ENCODE measurements around the gene CDH12.
"Not testable (repeated sequence)": the region's sequence is repeated elsewhere in the genome, so short reads cannot be mapped to it uniquely, and the experiment has no call there.

Gene CDH12

GRCh38 chr5:22250528-22250927, 602.6 kb downstream of the CDH12 start:
- DNase-seq: no peak

- DNase-seq: no peak
Measured at GRCh38 chr5:22249209-22249729, 603.9 kb downstream of the CDH12 start.

- no peak for DNase-seq
Measured at GRCh38 chr5:22245770-22246169, 607.4 kb downstream of the CDH12 start.

DNA sequence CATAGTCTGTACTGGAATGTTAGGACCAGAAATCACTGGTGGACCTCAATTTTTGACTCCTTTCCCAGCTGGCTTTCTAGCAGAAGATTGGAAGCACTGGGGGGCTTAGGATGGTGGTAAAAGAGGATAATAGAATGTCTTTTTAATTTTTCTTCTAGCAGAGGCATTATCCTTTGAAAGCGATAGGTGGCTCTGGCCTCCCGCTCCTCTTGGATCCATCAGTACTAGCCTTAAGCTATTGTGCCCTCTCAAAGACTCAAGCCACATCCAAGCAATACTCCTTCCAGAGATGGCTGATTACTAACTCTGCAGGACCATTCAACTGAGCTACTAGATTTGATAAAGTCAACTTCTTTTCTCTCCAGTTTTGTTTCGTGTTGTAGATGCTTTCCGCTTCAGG, 610.6 kb downstream of the CDH12 start:
- no peak for DNase-seq

DNA sequence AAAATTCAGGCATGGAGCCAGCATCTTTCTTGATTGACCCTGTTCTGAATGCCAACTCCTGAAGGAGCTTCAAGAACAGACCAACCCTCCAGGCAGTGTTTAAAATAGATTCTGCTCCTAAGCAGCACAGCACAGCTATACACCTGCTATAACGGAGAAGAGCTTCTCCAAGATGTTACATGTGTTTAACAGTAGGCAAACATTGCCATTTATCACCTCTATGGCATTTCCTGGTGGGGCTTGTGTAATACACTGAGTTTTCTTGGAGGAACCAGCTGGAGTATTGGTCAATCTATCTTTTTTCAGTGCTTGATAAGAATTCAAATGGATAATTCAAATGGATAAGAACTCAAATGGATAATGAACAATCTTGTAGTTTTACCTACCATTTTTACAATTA, 615.1 kb downstream of the CDH12 start:
- no peak for DNase-seq

GRCh38 chr5:22226423-22226822, 626.7 kb downstream of the CDH12 start:
- DNase-seq: no peak

- DNase-seq: no peak
Measured at GRCh38 chr5:22223079-22223478, 630.1 kb downstream of the CDH12 start.

DNA sequence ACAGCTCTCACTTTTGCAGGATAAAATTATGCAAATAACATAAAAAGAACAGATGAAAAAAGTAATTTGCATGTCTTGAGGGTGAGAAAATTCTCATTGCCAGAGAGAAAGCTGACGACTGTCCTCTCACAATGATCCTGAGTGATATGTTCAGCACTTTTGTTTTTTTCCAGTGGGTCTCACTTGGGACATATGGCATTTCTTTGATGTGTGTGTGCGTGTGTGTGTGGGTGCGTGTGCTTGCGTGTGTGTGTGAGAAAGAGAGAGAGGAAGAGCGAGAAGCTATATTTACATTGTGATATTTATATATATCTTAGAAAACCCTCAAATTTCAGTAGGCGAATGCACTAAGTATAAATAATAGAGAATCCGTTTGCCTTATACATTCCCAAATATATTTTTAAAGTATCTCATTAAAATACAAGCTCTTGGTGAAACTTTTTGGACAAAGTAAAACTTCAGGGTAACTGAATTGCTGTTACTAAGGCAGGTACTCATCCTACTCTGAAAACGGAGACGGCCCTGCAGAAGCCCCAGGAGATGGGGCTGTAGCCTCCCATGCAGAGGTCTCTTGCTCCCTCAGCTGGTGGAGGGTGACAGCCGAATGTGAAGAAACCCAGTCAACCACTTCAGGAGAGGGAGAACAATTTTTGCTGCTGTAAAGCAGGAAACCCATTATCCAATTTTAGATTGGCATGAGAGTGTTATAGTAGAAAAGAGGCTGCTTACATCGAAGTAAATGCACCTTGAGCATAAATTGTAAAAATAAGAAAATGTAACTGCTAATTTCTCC, 639.2 kb downstream of the CDH12 start:
- not testable (repeated sequence) for DNase-seq

DNA sequence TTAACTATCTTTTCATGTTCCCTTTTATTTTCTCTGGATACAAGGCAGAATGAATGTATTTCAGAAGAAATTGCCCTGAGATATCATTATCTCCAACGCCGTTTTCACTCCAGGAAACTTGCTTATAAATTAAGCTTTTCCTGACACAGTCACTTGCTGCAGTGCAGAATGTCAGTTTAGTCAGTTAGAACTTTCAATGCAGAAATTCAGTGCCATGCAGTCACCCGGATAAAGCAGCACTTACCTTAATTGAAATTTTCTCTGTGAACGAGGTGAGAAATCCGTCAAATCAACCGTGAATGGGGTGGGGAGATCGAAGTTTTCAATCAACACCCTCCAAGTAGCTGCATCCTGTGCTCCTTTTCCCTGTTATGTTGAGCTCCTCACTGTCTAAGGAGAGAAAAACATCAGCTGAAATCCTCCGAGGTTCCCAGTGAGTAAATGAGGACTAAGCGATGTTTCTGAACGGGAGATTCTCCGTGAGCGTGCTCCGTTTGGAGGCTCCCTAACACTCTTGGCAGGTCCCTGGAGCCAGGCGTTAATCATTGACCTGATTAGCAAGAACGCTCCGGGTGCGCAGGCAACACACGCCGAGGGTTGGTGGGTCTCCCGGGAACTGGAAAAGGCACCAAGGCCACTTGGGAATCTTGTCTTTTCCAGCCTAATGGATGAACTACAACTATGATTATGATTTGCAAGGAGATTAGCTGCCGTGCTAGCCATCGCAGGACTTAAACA, 640.7 kb downstream of the CDH12 start:
- not testable (repeated sequence) for DNase-seq

GRCh38 chr5:22208463-22208862, 644.7 kb downstream of the CDH12 start:
- DNase-seq: not testable (repeated sequence)

GRCh38 chr5:22188651-22189050, 664.5 kb downstream of the CDH12 start:
- not testable (repeated sequence) for DNase-seq

DNA sequence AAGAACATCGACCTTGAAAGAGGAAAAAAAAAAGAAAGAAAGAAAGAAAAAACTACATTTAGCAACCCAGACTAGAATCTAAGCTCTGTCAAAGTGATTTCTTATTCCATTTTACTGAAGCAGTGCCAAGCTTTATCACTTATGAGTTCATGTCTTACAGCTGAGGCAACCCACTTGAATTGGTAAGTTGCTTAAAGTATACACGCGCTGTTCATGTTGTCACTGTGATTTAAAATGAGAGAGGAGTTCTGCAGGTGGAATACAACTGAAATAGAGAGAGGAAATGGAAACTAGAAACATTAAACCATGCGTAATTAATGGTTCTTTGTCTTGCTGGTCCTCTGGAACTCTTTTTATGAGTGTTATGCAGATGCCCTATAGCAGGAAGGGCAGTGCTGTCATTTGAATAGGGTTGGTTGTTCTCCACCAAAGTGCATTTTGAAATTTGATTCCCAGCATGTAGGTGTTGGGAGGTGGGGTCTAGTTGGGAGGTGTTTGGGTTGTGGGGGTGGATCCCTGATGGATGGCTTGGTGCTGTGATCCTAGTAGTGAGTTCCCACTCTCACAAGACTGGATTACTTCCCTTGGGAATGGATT, 665.4 kb downstream of the CDH12 start:
- DNase-seq: not testable (repeated sequence)

GRCh38 chr5:22169226-22169625, 683.9 kb downstream of the CDH12 start:
- not testable (repeated sequence) for DNase-seq

DNA sequence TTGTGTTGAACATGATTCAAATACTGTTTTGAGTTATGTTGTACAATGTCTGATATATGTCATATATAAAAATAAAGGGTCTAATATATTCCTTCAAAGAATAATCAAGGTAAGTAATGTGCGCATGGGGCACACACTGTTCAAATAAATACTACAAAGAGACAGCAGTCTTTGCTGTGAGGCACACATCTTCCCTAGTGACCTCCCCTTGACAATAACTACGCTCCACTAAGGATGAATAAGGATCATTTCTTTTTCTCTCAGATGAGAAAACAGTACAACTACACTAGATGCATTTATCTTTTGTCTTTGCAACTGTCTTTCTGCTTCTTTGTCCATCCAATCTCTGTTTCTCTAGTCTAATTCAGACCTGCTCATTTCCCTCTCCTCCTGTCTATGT, 684.4 kb downstream of the CDH12 start:
- DNase-seq: not testable (repeated sequence)

DNA sequence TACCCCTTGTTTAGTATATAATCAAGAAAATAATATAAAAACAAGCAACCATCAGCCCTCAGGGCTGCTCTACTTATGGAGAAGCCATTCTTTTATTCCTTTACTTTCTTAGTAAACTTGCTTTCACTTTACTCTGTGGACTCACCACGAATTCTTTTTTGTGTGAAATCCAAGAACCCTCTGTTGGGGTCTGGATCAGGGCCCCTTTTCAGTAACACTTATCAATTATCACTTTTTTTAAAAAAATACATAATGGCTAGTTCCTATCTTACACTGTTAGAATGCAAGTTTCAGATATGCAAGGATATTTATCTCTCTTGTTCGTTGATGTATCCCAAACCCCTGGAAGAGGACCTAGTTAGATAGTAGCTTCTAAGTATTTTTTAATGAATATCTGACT, 687.2 kb downstream of the CDH12 start:
- not testable (repeated sequence) for DNase-seq

DNA sequence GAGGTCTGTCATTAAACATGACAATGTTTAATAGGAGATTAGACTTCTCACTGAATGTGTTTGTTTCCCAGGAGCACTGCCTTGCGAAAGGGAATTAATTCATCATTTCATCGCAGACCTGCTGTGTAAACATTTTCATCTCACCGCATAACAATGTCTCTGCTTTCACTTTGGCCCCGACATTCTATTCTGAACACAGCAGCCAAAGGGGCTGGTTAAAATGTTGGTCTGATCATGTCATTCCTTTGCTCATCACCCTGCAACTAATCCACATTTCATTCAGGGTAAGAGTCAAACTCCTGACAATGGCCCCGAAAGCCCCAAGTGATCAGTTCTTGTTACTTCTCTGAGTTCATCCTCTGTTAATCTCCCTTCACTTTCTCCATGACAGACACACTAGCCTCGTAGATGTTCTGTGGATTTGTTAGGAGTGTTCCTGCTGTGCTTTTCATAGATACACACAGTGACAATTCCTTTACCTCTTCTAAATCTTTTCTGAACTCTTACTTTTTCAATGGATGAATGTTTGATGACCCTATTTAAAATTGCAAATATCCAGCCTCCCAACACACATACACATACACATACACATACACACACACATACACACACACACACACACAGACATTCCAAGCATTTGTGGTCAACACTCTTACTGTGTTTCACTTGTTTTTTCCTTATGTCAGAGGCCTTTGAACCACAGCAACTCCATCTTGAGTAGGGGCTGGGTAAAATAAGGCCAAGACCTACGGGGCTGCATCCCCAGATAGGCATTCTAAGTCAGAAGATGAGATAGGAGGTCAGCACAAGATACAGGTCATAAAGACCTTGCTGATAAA, 688.0 kb downstream of the CDH12 start:
- not testable (repeated sequence) for DNase-seq

- DNase-seq: not testable (repeated sequence)
Measured at GRCh38 chr5:22156953-22157352, 696.2 kb downstream of the CDH12 start.

- not testable (repeated sequence) for DNase-seq
Measured at GRCh38 chr5:22154779-22155178, 698.4 kb downstream of the CDH12 start.

GRCh38 chr5:22151801-22152200, 701.3 kb downstream of the CDH12 start:
- DNase-seq: not testable (repeated sequence)

DNA sequence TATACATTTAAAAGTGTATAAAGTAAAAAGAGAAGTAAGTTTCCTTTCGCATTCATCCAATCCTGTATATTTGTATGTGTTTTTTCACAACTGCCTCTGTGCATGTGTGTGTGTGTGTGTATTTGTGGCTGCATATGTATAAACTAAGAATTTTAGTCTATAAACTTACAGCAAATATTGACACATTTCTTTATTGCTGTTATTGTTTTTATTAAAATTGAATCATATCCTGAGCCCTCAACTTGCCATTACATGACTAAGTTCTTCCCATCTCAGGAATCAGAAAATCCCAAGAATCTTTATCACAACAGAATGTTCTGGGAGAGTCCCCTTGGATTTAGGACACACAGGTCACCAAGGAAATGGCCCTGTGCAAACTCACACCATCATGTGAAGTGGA, 712.7 kb downstream of the CDH12 start:
- DNase-seq: not testable (repeated sequence)

DNA sequence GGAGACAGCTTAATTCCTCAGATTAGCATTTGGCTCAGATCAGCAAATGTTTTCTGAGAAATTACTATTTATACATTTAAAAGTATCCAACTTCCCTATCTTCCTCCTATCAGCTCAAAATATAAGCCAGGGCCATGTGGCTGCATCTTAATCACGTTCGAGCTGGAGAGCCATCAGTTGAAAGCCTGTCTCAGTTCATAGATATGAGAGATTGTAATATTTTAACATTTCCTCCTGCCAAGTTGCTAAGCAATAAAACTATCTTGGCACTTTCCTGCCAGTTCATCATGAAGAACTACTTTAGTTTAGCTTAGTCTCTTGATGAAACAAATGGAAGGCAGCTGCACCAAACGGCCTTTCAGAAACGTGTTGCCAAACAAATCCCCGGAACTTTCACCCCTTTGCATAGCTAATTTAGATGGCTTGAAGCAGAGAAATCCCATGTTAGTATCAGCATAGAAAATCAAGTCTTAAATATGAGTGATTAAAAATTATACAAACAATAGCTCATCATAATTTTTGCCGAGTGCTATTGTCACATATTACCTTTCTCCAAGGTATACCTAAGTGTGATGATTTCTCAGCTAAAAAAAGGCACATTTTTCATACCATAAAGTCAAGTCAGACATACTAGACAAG, 713.4 kb downstream of the CDH12 start:
- not testable (repeated sequence) for DNase-seq

- DNase-seq: no peak
Measured at GRCh38 chr5:22111320-22111719, 741.8 kb downstream of the CDH12 start.

Measured in NCI-H1694 (cell line).